SK-N-SH (cell line): ENCODE results near the gene KCNQ5. TPM values are rescaled to one million over a fixed set of nuclear protein-coding genes. Genes with fewer than 3 reads are reported as not detected.

Experiments
- CTCF ChIA-PET: fragments of 300-600, 350-600 bp; formaldehyde crosslinking; extraction: SDS; loops from one replicate; lab custom pipeline; 2021; lab: Yijun Ruan, JAX
- POLR2A ChIA-PET: fragments of 350-600 bp; sonication (Branson Sonifier 250); formaldehyde crosslinking; extraction: SDS; loops from one replicate; lab custom pipeline; 2020; ENCODE audit warnings: antibody characterized with exemption, inconsistent platforms; lab: Yijun Ruan, JAX
- DNase-seq: peaks from one replicate; pipeline ENCODE4 v3.0.0; 2012
- H2AFZ ChIP-seq: fragments of 200-600 bp; sonication (generic); 2 replicates; pipeline ENCODE4 v1.8.1; 2016; ENCODE audit warnings: antibody characterized with exemption, mild to moderate bottlenecking, low read depth
- H3F3A ChIP-seq: fragments of 200-600 bp; sonication (generic); replicated peaks from 2 replicates; pipeline ENCODE3; 2016; ENCODE audit warnings: antibody characterized with exemption, mild to moderate bottlenecking; ENCODE audit not compliant: insufficient read depth
- H3K27ac ChIP-seq, 2 experiments: fragments of 200-500 bp in 1 of 2; fragments of 200-600 bp in 1 of 2; sonication (Bioruptor generic) in 1 of 2; sonication (generic), shearing (Covaris generic) in 1 of 2; 2 replicates each; pipeline versions ENCODE4 v1.5.1 to v1.6.1; 2014 to 2016; ENCODE audit warnings: low read depth in 2 of 2, inconsistent platforms in 1 of 2, low read length in 1 of 2, mild to moderate bottlenecking in 1 of 2, mixed read lengths in 1 of 2
- H3K27me3 ChIP-seq: fragments of 200-600 bp; sonication (generic), shearing (Covaris generic); 2 replicates; pipeline ENCODE4 v1.6.1; 2016; ENCODE audit warnings: mixed run types; ENCODE audit not compliant: insufficient read depth
- H3K36me3 ChIP-seq, 2 experiments: fragments of 200-500 bp in 1 of 2; fragments of 200-600 bp in 1 of 2; sonication (Bioruptor generic) in 1 of 2; sonication (generic) in 1 of 2; replicated peaks in 1 of 2; 2 replicates each; pipeline versions ENCODE3 to v1.5.1; 2014 to 2016; ENCODE audit warnings: low read length in 1 of 2, mild to moderate bottlenecking in 1 of 2; ENCODE audit not compliant: insufficient read depth in 2 of 2, control insufficient read depth in 1 of 2
- H3K4me1 ChIP-seq, 2 experiments: fragments of 200-500 bp in 1 of 2; fragments of 200-600 bp in 1 of 2; sonication (Bioruptor generic) in 1 of 2; sonication (generic), shearing (Covaris generic) in 1 of 2; 2 replicates each; pipeline versions ENCODE4 v1.5.1 to v1.6.1; 2014 to 2016; ENCODE audit warnings: low read depth in 1 of 2, low read length in 1 of 2, mixed run types in 1 of 2; ENCODE audit not compliant: insufficient read depth in 2 of 2, control insufficient read depth in 1 of 2
- H3K4me2 ChIP-seq: fragments of 200-600 bp; sonication (generic), shearing (Covaris generic); 2 replicates; pipeline ENCODE4 v1.6.1; 2017; ENCODE audit warnings: mixed run types
- H3K4me3 ChIP-seq, 2 experiments: fragments of 200-500 bp in 1 of 2; fragments of 200-600 bp in 1 of 2; sonication (Bioruptor generic) in 1 of 2; sonication (generic), shearing (Covaris generic) in 1 of 2; 2 replicates each; pipeline versions ENCODE4 v1.5.1 to v1.8.1; 2014 to 2016; ENCODE audit warnings: low read depth in 2 of 2, inconsistent platforms in 1 of 2, low read length in 1 of 2, mild to moderate bottlenecking in 1 of 2, mixed read lengths in 1 of 2, moderate library complexity in 1 of 2
- H3K79me2 ChIP-seq: fragments of 200-600 bp; sonication (generic); 2 replicates; pipeline ENCODE4 v1.8.1; 2017; ENCODE audit warnings: mild to moderate bottlenecking; ENCODE audit not compliant: insufficient read depth
- H3K9ac ChIP-seq: fragments of 200-600 bp; sonication (generic); 2 replicates; pipeline ENCODE4 v1.6.1; 2017; ENCODE audit warnings: mixed run types
- H3K9me2 ChIP-seq: fragments of 200-600 bp; sonication (generic); 2 replicates; pipeline ENCODE4 v1.6.1; 2017; ENCODE audit warnings: mixed run types
- H3K9me3 ChIP-seq: fragments of 200-600 bp; sonication (generic); 2 replicates; pipeline ENCODE4 v1.6.1; 2017; ENCODE audit warnings: mixed run types, mild to moderate bottlenecking, moderate library complexity
- H4K20me1 ChIP-seq: fragments of 200-600 bp; sonication (generic); 2 replicates; pipeline ENCODE4 v1.6.1; 2017; ENCODE audit warnings: mild to moderate bottlenecking, mixed run types; ENCODE audit not compliant: insufficient read depth
- CHD2 ChIP-seq: fragments of 150-350 bp; IDR thresholded peaks from 2 replicates; pipeline ENCODE4 v1.6.1; 2018; ENCODE audit warnings: low read length; ENCODE audit not compliant: partially characterized antibody
- ELF1 ChIP-seq: IDR thresholded peaks from 2 replicates; pipeline ENCODE4 v1.4.0; 2012
- EZH2phosphoT487 ChIP-seq: fragments of 200-600 bp; sonication (generic); IDR thresholded peaks from 2 replicates; pipeline ENCODE4 v1.6.1; 2017; ENCODE audit warnings: low read depth, mixed run types, mild to moderate bottlenecking, antibody characterized with exemption, moderate library complexity, borderline replicate concordance
- FOSL2 ChIP-seq: IDR thresholded peaks from 2 replicates; pipeline ENCODE4 v1.4.0; 2012; ENCODE audit warnings: low read depth, mild to moderate bottlenecking, moderate library complexity, borderline replicate concordance
- GATA2 ChIP-seq: sonication (generic); formaldehyde crosslinking; IDR thresholded peaks from 2 replicates; pipeline ENCODE4 v1.5.0; 2020; ENCODE audit warnings: mild to moderate bottlenecking, missing genetic modification reagents
- MEF2A ChIP-seq: IDR thresholded peaks from 2 replicates; pipeline ENCODE4 v1.4.0; 2012; ENCODE audit warnings: low read depth, borderline replicate concordance
- RAD21 ChIP-seq: IDR thresholded peaks from 2 replicates; pipeline ENCODE4 v1.6.1; 2012; ENCODE audit warnings: mild to moderate bottlenecking, low read length
- RCOR1 ChIP-seq: fragments of 150-350 bp; IDR thresholded peaks from 2 replicates; pipeline ENCODE4 v1.6.1; 2017; ENCODE audit warnings: antibody characterized with exemption, low read length
- RFX5 ChIP-seq: IDR thresholded peaks from 2 replicates; pipeline ENCODE4 v1.6.1; 2012; ENCODE audit warnings: mild to moderate bottlenecking, improper control_type of control experiment, low read length
- TAF1 ChIP-seq: IDR thresholded peaks from 2 replicates; pipeline ENCODE4 v1.6.1; 2012; ENCODE audit warnings: low read depth, mild to moderate bottlenecking, low read length, moderate library complexity, borderline replicate concordance
- WGBS: methylation state at CpG from one replicate; pipeline ENCODE4 v1.1.6; 2017; ENCODE audit warnings: low lambda C conversion rate; 5-methylcytosine and 5-hydroxymethylcytosine counted together
- polyA plus RNA-seq, 3 experiments: library from polyadenylated mRNA; depleted of rRNA; stranded (reverse); fragments of >200 nt; gene quantifications; 2 replicates each; pipeline ENCODE4 v1.2.3, GENCODE V29; 2012
- TF ChIP-seq, protein P1 (sequence below): IDR thresholded peaks from 2 replicates; pipeline ENCODE4 v1.4.0; 2012; ENCODE audit warnings: low read depth
- TF ChIP-seq, protein P2 (sequence below): fragments of 200-600 bp; sonication (generic); IDR thresholded peaks from 2 replicates; pipeline ENCODE4 v1.6.1; 2017; ENCODE audit warnings: antibody characterized with exemption, mild to moderate bottlenecking, moderate library complexity
- TF ChIP-seq, protein P3 (sequence below): IDR thresholded peaks from 2 replicates; pipeline ENCODE4; 2012
- TF ChIP-seq, protein P4 (sequence below): IDR thresholded peaks from 2 replicates; pipeline ENCODE4 v1.4.0; 2012; ENCODE audit warnings: low read depth, borderline replicate concordance
- TF ChIP-seq, protein P5 (sequence below): fragments of 150-350 bp; IDR thresholded peaks from 2 replicates; pipeline ENCODE4 v1.6.1; 2016; ENCODE audit warnings: mild to moderate bottlenecking, low read depth, low read length

KCNQ5 gene
- polyA plus RNA-seq, 1 of the 3 experiments (the other 2 are of a cell fraction), result 3.2 TPM

DNA sequence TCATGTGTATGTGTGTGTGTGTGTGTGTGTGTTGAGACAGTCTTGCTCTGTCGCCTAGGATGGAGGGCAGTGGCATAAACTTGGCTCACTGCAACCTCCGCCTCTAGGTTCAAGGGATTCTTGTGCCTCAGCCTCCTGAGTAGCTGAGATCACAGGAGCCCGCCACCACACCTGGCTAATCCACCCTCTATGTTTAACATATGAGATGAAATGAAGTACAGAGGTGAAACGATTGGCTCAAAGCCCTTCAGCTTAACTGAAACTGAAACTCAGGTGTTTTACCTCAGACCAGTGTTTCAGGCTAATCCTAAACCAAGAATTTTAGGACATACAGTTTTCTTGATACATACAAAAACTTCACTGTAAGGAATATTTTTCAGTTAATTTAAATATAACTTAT, 167.3 kb downstream of the KCNQ5 start:
- TF ChIP-seq, protein P1, sequence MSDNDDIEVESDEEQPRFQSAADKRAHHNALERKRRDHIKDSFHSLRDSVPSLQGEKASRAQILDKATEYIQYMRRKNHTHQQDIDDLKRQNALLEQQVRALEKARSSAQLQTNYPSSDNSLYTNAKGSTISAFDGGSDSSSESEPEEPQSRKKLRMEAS, result no peak
- TF ChIP-seq RCOR1 (no peak), GATA2 (no peak), EZH2phosphoT487 (no peak), ELF1 (no peak), RFX5 (no peak), CHD2 (no peak), MEF2A (no peak), RAD21 (no peak), TAF1 (no peak), FOSL2 (no peak)
- TF ChIP-seq, protein P2, sequence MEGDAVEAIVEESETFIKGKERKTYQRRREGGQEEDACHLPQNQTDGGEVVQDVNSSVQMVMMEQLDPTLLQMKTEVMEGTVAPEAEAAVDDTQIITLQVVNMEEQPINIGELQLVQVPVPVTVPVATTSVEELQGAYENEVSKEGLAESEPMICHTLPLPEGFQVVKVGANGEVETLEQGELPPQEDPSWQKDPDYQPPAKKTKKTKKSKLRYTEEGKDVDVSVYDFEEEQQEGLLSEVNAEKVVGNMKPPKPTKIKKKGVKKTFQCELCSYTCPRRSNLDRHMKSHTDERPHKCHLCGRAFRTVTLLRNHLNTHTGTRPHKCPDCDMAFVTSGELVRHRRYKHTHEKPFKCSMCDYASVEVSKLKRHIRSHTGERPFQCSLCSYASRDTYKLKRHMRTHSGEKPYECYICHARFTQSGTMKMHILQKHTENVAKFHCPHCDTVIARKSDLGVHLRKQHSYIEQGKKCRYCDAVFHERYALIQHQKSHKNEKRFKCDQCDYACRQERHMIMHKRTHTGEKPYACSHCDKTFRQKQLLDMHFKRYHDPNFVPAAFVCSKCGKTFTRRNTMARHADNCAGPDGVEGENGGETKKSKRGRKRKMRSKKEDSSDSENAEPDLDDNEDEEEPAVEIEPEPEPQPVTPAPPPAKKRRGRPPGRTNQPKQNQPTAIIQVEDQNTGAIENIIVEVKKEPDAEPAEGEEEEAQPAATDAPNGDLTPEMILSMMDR, result no peak
- TF ChIP-seq, protein P3, sequence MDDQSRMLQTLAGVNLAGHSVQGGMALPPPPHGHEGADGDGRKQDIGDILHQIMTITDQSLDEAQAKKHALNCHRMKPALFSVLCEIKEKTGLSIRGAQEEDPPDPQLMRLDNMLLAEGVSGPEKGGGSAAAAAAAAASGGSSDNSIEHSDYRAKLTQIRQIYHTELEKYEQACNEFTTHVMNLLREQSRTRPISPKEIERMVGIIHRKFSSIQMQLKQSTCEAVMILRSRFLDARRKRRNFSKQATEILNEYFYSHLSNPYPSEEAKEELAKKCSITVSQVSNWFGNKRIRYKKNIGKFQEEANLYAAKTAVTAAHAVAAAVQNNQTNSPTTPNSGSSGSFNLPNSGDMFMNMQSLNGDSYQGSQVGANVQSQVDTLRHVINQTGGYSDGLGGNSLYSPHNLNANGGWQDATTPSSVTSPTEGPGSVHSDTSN, result no peak
- TF ChIP-seq, protein P4, sequence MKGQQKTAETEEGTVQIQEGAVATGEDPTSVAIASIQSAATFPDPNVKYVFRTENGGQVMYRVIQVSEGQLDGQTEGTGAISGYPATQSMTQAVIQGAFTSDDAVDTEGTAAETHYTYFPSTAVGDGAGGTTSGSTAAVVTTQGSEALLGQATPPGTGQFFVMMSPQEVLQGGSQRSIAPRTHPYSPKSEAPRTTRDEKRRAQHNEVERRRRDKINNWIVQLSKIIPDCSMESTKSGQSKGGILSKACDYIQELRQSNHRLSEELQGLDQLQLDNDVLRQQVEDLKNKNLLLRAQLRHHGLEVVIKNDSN, result no peak
- TF ChIP-seq, protein P5, sequence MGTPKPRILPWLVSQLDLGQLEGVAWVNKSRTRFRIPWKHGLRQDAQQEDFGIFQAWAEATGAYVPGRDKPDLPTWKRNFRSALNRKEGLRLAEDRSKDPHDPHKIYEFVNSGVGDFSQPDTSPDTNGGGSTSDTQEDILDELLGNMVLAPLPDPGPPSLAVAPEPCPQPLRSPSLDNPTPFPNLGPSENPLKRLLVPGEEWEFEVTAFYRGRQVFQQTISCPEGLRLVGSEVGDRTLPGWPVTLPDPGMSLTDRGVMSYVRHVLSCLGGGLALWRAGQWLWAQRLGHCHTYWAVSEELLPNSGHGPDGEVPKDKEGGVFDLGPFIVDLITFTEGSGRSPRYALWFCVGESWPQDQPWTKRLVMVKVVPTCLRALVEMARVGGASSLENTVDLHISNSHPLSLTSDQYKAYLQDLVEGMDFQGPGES, result no peak
- TF ChIP-seq, all 33 proteins: peak for 0
- Histone ChIP-seq H3K9me3 (no peaks in the 10 kb centered on the region), H3K27ac (no peak overlapping the region), H3K79me2 (peaks cover 43% of the 10 kb centered on the region; the same call in 1 of the 2 replicates), H3F3A (peaks cover 27% of the 10 kb centered on the region), H3K27me3 (no peaks in the 10 kb centered on the region), H3K4me2 (no peak overlapping the region), H2AFZ (no peak overlapping the region), H3K4me1 (peaks cover 5 to 23% of the 10 kb centered on the region in 2 experiments; a peak in 2 of 4 replicates), H4K20me1 (0 out of 2 replicates have a peak, but pooled peaks cover 4% of the 10 kb centered on the region), H3K9ac (no peak overlapping the region), H3K9me2 (no peaks in the 10 kb centered on the region), H3K36me3 (peaks cover 0 to 6% of the 10 kb centered on the region in 2 experiments), H3K4me3 (no peak overlapping the region)
- no peak for DNase-seq
- 90% methylated on average over 3 of the region's 4 CpGs for WGBS
- CTCF ChIA-PET, result interaction anchor here (1.2 kb wide), 1 partner anchor 173 kb away, joined by 3 read pairs; no protein-coding TSS in a partner anchor
- POLR2A ChIA-PET, result no interaction called here
